Suprapubic skin (tissue), 4 donors: ENCODE data around the gene TUBB4B.

Experiments
- POLR2A ChIP-seq, 2 donors: fragments of 450-650 bp; IDR thresholded peaks; one replicate each; pipeline ENCODE4 v1.6.1; 2017; ENCODE audit warnings: antibody characterized with exemption in 2 of 2, mild to moderate bottlenecking in 2 of 2, moderate library complexity in 2 of 2
- POLR2AphosphoS5 ChIP-seq, 3 donors: sonication (generic); formaldehyde crosslinking; IDR thresholded peaks; one replicate each; pipeline ENCODE4 v1.6.1; 2017; ENCODE audit warnings: antibody characterized with exemption in 3 of 3

- TF ChIP-seq POLR2A (IDR thresholded peaks at IDR 0.05) (no peak), POLR2AphosphoS5 (IDR thresholded peaks at IDR 0.05) (no peak)
Measured at GRCh38 chr9:137255448-137256114, 14.5 kb downstream of the TUBB4B start.
